Prostate gland (tissue), 2 donors: ENCODE results near the gene EMP1. TPM values are rescaled to one million over a fixed set of nuclear protein-coding genes. Genes with fewer than 3 reads are reported as not detected.

Experiments
- DNase-seq: peaks from one replicate; pipeline ENCODE4 v3.0.0-alpha.2; 2019; ENCODE audit warnings: low spot score
- H3K27ac ChIP-seq, 2 donors: fragments of 200-600 bp; sonication (generic); 2 replicates each; pipeline ENCODE4 v1.5.1; 2017 to 2019
- H3K27me3 ChIP-seq: fragments of 200-600 bp; sonication (generic); replicated peaks from 2 replicates; pipeline ENCODE4 v1.5.1; 2019; ENCODE audit not compliant: insufficient read depth
- H3K36me3 ChIP-seq, 2 donors: fragments of 200-600 bp; sonication (generic); 1 replicate in 1 of 2; 2 replicates in 1 of 2; pipeline versions ENCODE4 v1.5.1 to v1.8.1; 2017 to 2019
- H3K4me1 ChIP-seq: fragments of 200-600 bp; sonication (generic); replicated peaks from 2 replicates; pipeline ENCODE4 v1.5.1; 2019
- H3K4me3 ChIP-seq, 2 donors: fragments of 200-600 bp; sonication (generic); 2 replicates each; pipeline ENCODE4 v1.5.1; 2017 to 2019
- H3K9me3 ChIP-seq: fragments of 200-600 bp; sonication (generic); 2 replicates; pipeline ENCODE4 v1.5.1; 2017
- POLR2A ChIP-seq: fragments of 450-650 bp; IDR thresholded peaks from one replicate; pipeline ENCODE4 v1.6.1; 2016; ENCODE audit warnings: antibody characterized with exemption, mild to moderate bottlenecking
- POLR2AphosphoS5 ChIP-seq: sonication (generic); formaldehyde crosslinking; IDR thresholded peaks from one replicate; pipeline ENCODE4 v1.6.1; 2017; ENCODE audit warnings: antibody characterized with exemption
- WGBS: methylation state at CpG from one replicate; pipeline ENCODE4 v1.1.5; 2018; 5-methylcytosine and 5-hydroxymethylcytosine counted together
- intact Hi-C: fragments of 100-400 bp; cut with DNase I; formaldehyde crosslinking; loops from one replicate; pipeline ENCODE4 v1.14.2; 2022
- total RNA-seq, 2 donors: library from RNA; depleted of rRNA; stranded (reverse); fragments of >200 nt; gene quantifications; one replicate each; pipeline ENCODE4 v1.1.0, GENCODE V29; 2016
- TF ChIP-seq, protein P1 (sequence below), 4 experiments: fragments of 200-600 bp in 2 of 4; fragments of 450-650 bp in 2 of 4; sonication (generic) in 2 of 4; IDR thresholded peaks; 1 replicate in 3 of 4; 2 replicates in 1 of 4; pipeline ENCODE4 v1.5.1; 2016 to 2019; ENCODE audit warnings: antibody characterized with exemption in 4 of 4, mild to moderate bottlenecking in 2 of 4, moderate library complexity in 2 of 4

The EMP1 gene
- total RNA-seq, 2 donors from 2014 or later = 38.9 to 71.6 TPM

DNA sequence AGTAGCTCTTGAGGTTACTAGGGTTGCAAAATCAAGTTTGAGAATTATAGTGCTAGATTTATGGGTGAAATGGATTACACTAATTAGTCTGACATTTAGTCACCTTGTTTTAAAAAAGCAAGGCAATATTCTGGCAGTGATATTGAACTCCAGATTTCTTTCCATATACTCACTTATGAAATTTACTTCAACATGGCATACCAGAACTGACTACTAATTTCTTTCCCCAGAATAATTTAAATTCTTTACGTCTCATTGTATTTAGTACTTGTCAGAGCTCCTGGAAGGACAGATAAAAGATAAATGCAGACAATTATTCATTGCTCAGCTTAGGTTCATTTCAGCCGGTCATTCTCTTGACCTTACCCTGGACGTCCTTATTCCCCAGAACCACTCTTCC lies 24.3 kb downstream of the EMP1 start:
- TF ChIP-seq POLR2A = no peak
- TF ChIP-seq, protein P1, sequence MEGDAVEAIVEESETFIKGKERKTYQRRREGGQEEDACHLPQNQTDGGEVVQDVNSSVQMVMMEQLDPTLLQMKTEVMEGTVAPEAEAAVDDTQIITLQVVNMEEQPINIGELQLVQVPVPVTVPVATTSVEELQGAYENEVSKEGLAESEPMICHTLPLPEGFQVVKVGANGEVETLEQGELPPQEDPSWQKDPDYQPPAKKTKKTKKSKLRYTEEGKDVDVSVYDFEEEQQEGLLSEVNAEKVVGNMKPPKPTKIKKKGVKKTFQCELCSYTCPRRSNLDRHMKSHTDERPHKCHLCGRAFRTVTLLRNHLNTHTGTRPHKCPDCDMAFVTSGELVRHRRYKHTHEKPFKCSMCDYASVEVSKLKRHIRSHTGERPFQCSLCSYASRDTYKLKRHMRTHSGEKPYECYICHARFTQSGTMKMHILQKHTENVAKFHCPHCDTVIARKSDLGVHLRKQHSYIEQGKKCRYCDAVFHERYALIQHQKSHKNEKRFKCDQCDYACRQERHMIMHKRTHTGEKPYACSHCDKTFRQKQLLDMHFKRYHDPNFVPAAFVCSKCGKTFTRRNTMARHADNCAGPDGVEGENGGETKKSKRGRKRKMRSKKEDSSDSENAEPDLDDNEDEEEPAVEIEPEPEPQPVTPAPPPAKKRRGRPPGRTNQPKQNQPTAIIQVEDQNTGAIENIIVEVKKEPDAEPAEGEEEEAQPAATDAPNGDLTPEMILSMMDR (IDR thresholded peaks at IDR 0.05) = no peak
- TF ChIP-seq POLR2AphosphoS5 = no peak
- intact Hi-C loops = no loop called here
- DNase-seq = no peak
- Histone ChIP-seq H3K9me3 (no peaks in the 10 kb centered on the region), H3K36me3 (no peaks in the 10 kb centered on the region), H3K27me3 (no peaks in the 10 kb centered on the region), H3K4me3 (no peak overlapping the region), H3K4me1 (no peaks in the 10 kb centered on the region), H3K27ac (no peak overlapping the region)
- WGBS = 96% methylated on average over 3 of the region's 3 CpGs

DNA sequence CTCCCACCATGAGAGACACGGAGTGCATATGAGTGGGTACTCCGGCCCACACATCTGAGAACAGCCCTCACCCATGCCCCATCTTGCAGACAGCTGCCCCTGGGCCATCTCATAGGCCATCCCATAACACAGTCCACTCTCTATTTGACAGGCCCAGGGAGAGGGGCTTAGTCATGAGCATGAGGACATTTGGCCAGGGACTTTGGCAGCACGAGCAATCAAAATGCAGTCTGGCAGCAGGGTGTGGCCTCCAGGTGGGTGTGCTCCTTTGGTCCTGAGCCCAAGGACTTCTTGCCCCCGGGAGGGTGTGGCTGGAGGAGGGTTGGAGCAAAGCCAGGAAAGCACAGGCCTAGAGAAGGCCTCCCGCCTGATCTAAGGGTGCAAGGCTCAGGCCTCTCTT lies 25.6 kb downstream of the EMP1 start:
- no peaks in the 10 kb centered on the region for H3K4me1 ChIP-seq
- TF ChIP-seq, protein P1 (IDR thresholded peaks at IDR 0.05) = no peak
- TF ChIP-seq POLR2AphosphoS5 (no peak), POLR2A (no peak)
- H3K27ac ChIP-seq = no peak overlapping the region
- H3K4me3 ChIP-seq = no peak overlapping the region
- intact Hi-C loops = no loop called here
- 84% methylated on average over 5 of the region's 5 CpGs for WGBS
- no peak for DNase-seq
- no peaks in the 10 kb centered on the region for H3K36me3 ChIP-seq
- H3K9me3 ChIP-seq = no peaks in the 10 kb centered on the region
- H3K27me3 ChIP-seq = no peaks in the 10 kb centered on the region

DNA sequence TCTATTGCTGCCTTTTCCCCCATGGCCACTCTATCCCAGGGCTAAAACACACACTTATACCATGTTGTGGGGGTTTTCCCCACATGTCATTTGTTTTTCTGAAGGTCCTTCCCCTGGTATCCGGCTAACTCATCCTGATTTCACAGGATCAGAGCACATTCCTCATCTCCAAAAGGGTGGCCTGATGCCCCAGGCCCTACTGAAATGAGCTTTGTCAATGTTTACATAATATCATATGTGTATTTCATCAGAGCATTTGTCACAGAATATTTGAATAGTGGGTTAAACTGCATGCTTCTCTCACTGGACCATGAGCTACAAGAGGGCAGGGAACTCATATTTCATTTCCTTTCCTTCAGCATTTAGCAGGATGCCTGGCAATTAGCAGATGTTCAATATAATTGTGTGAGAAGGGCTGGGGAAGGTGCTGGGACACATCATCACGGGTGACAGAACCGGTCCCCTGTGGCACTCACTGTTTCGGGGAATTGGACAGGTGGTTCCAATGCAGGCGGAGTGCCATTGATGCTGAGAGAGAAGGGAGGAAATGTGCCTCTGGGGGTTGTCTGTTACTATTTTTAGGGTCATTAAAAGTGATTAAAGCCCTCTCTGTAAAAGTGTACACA lies 26.8 kb downstream of the EMP1 start:
- Histone ChIP-seq H3K36me3 (no peaks in the 10 kb centered on the region), H3K27me3 (no peaks in the 10 kb centered on the region), H3K27ac (no peak overlapping the region), H3K4me1 (no peaks in the 10 kb centered on the region), H3K4me3 (no peak overlapping the region), H3K9me3 (no peaks in the 10 kb centered on the region)
- 63% methylated on average over 5 of the region's 5 CpGs for WGBS
- DNase-seq = no peak
- intact Hi-C loops = no loop called here
- TF ChIP-seq, protein P1 (IDR thresholded peaks at IDR 0.05) = no peak
- TF ChIP-seq POLR2A (no peak), POLR2AphosphoS5 (no peak)

DNA sequence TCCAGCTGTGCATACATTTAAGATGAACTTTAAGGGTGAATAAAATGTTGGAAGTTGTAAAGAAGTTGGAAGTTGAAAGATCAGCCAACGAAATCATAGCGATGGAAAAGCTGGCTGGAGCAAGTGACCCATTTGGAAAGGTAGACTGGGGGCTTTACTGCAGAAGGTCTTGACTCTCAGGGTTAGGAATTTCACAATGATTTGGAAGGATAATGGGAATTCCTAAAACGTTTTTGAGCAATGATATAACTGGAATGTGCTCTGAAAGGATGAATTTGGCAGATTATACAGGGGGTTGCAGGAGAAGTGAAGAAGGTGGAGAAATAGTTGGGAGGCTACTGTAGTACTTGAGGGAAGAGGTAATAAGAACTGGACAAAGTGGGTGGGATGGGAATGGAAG lies 27.4 kb downstream of the EMP1 start:
- H3K27me3 ChIP-seq = no peaks in the 10 kb centered on the region
- intact Hi-C loops = no loop called here
- no peaks in the 10 kb centered on the region for H3K4me1 ChIP-seq
- 50% methylated on average over 3 of the region's 3 CpGs for WGBS
- no peak overlapping the region for H3K27ac ChIP-seq
- no peaks in the 10 kb centered on the region for H3K36me3 ChIP-seq
- no peak for TF ChIP-seq POLR2A
- TF ChIP-seq, protein P1 (IDR thresholded peaks at IDR 0.05) = no peak
- no peak for TF ChIP-seq POLR2AphosphoS5
- H3K9me3 ChIP-seq = no peaks in the 10 kb centered on the region
- no peak overlapping the region for H3K4me3 ChIP-seq
- no peak for DNase-seq

DNA sequence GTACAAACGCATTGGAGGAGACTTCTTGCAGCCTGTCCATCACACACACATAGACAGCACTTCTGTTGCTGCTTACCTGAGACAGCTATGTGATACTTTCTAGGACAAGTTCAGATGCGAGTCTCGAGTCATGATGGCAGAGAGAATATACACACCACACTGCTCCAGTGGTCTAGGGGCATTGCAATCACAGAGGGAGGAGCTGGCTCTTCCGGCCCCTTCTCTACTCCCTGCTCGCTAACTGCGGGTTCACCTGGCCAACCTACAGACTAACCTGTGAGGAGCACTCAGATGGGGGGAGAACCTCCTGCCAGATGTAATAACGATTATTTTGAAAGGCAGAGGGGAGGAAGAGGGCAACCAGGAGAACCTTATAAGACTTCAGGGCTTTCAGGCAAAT lies 30.7 kb downstream of the EMP1 start:
- Histone ChIP-seq H3K4me3 (no peak overlapping the region), H3K27ac (no peak overlapping the region), H3K36me3 (no peaks in the 10 kb centered on the region), H3K27me3 (no peaks in the 10 kb centered on the region), H3K9me3 (no peaks in the 10 kb centered on the region), H3K4me1 (no peaks in the 10 kb centered on the region)
- intact Hi-C loops = no loop called here
- TF ChIP-seq POLR2A (no peak), POLR2AphosphoS5 (no peak)
- TF ChIP-seq, protein P1 (IDR thresholded peaks at IDR 0.05) = no peak
- WGBS = 89% methylated on average over 6 of the region's 7 CpGs
- DNase-seq = no peak
